DOHH2 (cell line): ENCODE data around the gene PLPPR3.

ENCODE experiments used
- CTCF ChIP-seq: fragments of 200-600 bp; sonication (generic); IDR thresholded peaks from one replicate; pipeline ENCODE4 v1.5.1; 2014; ENCODE audit warnings: antibody characterized with exemption, mild to moderate bottlenecking, low read depth, low read length; ENCODE audit not compliant: poor library complexity, severe bottlenecking
- EZH2phosphoT487 ChIP-seq: fragments of 200-600 bp; sonication (generic); IDR thresholded peaks from 2 replicates; pipeline ENCODE4 v1.6.1; 2017; ENCODE audit warnings: borderline replicate concordance, mild to moderate bottlenecking, antibody characterized with exemption, low read length, moderate library complexity, mixed read lengths

- no peak for TF ChIP-seq CTCF
- no peak for TF ChIP-seq EZH2phosphoT487
Measured at GRCh38 chr19:848386-848921, 26.7 kb upstream of the PLPPR3 start.
